HS-5 (cell line): ENCODE results near the gene CCDC74B.
"Not testable (repeated sequence)": the region's sequence is repeated elsewhere in the genome, so short reads cannot be mapped to it uniquely, and the experiment has no call there.

ENCODE experiments used
- DNase-seq: peaks from one replicate; pipeline ENCODE4 v3.0.0-alpha.2; 2012; ENCODE audit warnings: low read depth

Gene CCDC74B

DNA sequence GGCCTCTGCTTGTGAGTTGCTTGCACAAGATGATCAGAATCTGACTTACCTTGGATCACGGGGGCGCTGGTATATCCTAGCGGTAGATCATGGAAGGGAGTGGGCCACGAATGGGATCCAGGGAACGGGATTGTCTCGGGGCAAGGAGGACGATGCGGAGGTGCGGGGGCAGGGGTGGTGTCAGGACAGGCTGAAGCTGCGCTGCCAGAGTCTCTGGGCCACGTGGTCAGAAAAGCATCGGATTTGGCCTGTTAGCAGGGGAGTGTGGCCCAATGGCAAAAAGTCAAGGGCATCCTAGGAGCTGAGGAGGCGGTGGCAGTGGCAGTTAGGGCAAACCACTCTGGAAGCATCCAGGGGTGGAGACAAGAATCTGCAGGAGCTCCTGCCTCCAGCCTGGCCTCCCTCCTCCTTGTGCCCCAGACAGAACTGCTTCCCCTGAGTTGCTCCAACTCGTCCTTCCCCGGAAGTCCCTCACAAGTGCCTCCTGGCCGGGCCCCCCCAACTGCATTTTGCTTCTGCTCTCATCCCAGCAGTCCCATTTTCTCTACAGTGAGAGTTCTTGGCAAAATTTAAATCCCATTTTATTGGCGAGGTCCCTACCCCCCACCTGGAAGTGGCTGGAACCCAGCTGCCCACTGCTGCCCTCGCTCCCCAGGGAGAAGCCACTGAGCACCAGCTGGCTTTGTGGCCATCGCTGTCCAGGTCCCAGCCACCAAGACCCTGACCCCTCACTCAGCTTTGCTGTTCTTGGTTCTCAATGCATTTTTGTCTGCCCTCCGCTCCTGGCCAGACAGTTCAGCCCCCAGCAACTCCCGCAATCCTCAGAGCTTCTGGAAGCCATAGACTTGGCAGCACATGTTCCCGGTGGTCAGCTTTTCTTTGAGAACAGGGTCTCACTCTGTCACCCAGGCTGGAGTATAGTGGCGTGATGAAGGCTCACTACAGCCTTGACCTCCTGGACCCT lies 5.6 kb upstream of the CCDC74B start:
- no peak for DNase-seq

DNA sequence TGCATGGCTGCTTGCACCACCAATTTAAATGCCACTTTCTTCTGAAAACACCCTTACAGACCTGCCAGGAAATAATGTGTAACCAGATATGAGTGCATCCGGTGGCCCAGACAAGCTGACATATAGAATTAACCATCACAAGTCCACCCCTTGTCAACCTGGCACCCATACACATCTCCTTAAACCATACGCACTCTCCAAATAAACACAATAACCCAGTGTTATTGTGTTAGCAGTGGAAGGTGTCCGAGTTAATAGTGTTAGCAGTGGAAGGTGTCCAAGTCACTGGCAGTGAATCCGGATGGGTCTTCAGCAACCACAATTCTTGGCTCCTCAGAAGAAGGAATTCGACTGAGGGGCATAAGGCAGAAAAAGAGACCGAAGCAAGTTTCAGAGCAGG lies 3.6 kb upstream of the CCDC74B start:
- DNase-seq, result not testable (repeated sequence)

DNA sequence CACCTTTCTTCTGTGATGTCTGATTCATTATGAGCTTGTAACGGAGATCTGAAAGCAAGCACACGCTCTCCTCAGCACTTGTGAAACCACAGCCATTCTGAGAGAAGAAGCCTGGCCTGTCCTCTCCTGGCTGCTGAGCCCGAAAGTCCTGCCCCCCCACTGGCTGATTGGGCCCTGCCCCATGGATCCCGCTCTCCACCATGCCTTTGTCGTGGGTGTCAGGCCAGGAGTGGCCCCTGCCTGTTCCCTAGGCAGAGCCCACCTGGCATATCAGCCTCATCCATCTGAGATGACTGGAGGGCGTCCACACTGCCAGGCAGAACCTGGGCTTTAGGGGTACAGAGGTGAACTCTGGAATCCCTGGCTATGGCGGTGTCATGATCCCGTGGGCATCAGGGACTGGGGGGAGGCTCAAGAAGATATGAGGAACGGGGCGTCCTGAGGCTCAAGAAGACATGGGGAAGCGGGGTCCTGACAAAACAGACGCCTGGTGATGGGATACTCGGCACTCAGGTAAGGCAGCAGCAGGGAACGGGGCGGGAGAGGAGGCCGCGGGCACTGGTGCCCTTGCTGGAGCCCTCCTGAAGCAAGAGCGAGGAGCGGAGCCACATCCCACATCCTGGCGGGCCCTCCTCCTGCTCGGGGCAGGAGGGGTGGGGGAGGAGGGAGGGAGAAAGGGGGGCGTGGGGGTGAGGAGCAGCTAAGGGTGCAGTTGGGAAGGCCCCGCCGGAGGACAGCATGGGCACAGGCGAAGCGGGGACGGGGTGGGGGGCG lies 1.5 kb downstream of the CCDC74B start:
- not testable (repeated sequence) for DNase-seq

DNA sequence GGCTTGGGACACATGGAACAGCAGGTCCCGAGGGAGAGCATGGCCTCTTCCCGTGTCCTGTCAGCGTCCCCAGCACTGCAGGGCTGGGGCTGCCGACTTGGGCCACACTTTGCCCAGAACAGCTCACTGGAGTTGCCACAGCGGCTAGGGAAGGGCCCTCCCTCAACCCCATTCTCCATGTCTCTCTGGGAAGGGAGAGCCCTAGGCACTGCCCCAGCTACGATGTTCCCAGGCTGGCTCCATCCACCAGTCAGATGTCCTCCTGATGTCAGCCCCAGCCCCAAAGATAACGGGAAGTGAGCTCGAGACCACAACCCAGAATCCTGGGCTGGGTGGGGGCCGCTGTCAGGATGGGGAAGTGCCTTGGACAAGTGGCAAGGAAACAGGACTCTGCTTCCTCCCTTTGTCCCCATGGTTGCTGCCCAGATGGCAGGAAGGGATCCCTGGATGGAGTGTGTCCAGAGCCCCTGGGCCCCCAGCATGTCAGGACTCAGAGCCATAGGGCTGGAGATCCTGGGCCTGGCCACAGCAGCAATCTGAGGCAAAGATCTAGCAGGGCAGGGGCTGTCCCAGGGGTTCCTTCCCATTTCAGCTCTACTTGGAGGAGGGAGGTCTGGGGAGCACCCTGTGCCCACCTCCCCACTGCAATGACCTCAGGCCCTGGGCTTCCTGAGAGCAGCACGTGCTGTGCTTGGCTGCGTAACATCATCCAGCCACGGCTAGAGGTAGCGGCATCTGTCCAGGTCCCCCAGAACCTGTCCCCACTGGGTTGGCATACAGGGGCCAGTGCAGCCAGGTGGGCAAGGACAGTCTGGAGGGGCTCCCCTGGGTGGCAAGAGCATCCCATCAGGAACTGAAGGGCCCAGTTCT lies 2.3 kb downstream of the CCDC74B start:
- not testable (repeated sequence) for DNase-seq

DNA sequence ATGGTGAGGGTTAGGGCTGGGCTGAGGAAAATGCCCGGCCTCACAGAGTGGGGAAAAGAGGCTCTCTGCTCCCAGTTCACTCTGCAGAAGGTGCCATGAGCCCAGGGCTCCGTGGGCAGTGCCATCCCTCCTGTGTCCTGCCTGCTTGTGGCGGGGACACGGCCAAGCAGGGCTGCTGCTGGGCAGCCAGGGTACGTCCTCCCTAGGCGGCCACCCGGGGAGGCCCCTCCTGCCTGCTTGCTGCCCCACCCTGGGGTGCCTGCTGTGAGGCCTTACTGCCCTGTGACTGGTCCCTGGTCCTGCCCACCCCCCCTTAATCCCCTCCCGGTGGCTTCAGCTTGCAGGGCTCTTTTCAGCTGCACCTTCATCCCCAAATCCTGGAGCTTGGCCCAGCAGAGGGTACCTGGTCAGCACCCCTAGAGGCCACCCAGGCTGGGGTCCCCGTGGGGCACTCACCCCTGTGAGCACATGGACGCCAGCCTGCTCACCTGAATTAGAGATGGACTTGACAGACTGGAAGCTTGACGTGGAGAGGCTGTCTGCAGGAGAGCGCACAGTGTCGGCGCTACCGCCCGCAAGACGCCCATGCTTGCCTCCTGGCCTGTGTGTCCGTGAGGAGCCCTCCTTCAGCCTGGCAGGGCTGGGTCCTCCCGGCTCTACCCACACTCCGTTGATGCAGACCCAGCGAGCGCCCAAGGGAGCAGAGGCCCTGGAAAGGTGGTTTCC lies 3.1 kb downstream of the CCDC74B start:
- DNase-seq, result not testable (repeated sequence)

DNA sequence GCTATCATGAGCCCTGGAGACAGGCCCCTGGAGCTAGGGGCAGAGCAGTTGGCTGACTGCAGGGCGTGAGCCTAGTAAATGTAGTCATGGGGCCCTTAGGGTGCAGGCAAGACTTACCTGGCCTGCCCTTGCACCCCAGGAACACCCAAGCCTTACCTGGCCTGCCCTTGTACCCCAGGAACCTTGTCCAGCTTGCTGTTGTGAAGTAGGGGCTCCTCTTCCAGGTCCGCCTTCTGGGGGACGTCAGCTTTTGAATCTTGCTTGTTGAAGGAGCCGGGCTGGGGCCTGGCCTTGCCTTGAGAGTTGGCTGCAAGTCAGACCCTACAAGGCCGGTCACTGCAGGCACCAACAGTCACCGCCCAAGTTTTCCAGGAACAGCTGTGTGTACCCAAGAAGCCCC lies 3.9 kb downstream of the CCDC74B start:
- DNase-seq, result not testable (repeated sequence)

DNA sequence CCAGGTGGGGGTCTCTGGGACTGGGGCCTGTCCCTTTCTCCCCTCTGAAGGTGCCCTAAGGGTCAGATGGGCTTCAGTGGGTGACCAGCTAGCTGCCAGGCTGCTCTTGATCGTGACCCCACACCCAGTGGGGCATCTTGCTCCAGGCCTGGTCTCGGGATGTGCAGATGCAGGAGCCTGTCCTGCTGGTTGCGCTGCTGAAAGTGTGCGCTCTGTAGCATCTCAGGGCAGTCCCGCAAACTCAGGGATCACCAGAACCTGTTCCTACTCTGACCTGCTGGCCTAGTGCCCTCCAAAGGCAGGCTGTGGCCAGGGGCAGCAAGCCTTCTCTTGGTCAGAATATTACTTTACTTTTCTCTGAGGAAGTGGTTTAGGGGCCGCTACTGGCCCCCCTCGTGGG lies 4.4 kb downstream of the CCDC74B start:
- DNase-seq, result not testable (repeated sequence)

DNA sequence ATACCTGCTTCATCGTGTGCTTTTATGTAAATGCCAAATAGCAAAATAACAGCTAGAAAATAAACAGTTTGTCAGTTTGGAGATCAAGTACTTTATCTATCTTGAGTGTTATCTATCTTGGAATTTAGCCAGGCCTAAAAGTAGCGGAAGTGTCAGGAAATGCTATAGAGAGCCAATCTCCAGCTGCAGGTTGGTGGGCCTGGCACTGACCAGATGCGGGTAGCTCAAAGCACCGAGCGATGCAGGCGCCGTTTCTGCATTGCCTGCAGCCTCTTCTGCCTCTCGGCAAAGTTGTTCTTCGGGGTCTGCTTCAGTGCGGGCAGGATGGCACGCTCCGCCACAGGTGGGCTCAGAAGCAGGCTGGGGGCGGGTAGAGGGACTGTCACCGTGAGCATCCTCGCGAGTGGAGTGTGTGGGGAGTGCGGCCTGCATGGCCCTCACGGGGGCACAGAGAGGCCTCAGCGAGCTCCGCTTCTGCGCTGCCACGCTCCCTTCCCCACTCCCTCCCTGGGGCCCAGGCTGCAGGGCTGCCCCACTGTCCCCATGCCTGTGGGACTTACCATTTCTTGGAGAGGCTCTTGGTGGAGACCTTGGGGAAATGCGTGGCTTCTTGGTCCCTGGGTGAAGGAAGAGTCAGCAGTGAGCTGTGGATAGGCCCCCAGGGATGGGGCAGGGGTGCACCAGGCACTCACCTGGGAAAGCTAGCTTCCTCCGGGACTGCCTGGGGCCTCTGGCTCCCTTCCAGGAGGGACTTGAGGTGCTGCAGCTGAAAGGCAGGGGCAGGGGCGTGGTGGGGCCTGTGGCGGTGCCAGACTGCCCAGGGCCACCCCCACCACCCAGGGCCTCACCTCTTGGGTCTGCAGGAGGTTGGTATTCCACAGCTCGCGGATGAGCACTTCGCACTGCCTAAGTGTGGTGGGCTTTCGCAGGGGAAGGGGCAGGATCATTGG lies 5.3 kb downstream of the CCDC74B start:
- not testable (repeated sequence) for DNase-seq

DNA sequence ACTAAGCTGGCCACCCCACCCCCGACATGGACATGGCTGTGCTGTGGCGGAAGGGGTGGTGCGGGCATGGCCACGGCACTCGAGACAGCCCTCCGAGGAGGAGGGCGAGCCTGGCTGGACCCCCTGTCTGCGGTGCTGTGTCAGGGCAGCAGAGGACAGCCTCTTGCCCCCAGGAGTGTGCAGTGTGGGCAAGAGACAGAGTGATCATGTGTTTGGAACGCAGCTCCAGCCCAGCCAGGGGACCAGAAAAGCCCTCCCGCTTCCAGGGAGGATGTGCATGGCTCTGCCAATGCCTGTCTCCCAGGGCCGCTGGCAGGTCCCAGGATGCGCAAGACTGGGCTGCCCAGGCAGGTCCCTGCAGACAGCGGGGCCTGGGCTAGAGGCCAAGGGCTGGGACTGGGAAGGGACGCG lies 6.1 kb downstream of the CCDC74B start:
- not testable (repeated sequence) for DNase-seq

DNA sequence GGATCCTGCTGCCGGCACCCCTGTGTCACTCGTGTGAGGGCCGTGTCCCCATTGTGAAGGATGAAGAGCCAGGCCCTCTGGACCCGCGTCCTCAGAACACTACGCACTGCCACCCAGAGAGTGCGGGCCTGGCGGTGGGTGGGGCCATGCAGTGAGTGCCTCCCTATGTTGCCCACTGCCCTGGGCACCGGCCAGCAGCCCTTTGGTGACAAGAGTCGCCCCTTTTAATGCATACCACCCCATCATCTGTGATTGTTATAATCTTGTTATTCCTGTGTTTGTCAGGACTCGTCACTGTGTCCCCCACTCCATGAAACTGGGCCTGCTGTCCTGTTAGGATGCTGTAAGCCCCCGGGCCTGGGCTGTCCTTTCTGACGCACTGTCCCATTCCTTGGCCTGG lies 6.6 kb downstream of the CCDC74B start:
- not testable (repeated sequence) for DNase-seq

DNA sequence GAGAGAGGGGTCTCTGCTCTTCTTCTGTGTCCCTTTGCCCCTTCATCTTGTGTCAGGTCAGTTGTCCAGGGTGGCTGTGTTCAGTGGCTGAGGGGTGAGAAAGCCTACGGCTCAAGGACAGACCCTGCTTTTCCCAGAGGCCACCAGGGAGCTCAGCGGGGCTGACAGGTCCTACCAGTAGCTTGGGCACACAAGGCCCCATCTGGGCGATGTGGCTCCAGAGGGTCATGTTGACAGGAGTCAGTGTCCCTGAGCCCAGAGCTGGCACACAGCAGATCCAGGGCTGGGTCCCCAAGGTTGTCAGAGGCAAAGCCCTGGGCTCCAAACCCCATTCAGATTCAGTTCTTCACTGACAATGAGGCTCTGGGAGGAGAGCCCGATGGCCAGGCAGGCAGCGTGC lies 7.8 kb downstream of the CCDC74B start:
- not testable (repeated sequence) for DNase-seq

DNA sequence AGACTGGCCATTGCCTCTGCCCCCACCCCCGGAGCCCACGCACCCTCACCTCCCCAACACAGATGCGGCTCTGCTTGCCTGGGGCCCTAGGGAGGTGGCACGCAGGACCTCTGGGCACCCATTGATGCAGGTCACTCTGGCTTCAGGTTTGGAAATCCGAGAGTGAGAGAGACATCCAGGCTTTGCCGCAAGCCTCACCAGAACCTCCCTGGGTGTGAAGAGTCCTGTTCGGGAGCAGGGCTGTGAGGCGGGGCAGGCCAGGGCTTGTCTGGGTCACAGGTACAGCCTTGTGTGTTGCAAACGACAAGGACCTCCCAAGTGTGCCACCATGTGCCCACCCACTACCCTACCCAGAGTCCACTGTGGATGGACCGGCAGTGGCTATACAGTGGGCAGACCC lies 8.4 kb downstream of the CCDC74B start:
- DNase-seq, result not testable (repeated sequence)

DNA sequence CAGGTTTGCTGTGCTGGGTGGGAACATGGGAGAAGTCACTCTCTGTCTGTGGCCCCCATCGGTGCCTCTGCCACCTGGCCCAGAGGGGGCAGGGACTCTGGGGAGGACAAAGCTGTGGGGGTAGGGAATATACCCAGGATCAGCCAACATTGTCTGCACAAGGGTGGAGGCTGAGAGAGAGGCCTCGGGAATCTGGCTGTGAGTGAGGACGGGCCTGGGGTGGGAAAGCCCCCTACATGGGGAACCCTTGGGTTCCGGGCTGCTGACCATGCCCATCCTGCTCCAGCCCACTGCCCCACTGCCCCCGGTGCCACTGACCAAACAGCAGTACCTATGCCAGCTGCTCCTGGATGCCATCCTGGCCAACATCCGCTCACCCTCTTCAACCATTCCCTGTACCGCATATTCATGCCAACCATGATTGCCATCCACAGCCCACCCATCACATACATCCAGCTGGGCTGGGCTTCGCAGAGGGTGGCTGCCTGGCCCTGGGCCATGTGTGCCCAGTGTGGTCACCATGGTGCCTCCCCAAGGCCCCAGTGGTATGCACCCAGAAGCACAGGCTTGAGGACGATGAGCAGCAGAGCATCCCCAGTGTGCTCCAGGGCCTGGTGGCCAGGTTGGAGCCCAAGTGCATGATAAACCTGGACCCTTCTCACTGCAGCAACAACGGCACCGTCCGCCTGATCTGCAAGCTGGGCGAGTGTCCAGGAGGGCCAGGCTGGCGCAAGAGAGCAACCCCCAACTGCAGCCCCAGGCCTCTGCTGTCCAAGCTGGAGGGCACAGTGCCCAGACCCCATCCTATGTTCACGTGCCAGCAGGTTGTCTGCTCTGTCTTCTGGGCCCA lies 9.0 kb downstream of the CCDC74B start:
- no peak for DNase-seq

DNA sequence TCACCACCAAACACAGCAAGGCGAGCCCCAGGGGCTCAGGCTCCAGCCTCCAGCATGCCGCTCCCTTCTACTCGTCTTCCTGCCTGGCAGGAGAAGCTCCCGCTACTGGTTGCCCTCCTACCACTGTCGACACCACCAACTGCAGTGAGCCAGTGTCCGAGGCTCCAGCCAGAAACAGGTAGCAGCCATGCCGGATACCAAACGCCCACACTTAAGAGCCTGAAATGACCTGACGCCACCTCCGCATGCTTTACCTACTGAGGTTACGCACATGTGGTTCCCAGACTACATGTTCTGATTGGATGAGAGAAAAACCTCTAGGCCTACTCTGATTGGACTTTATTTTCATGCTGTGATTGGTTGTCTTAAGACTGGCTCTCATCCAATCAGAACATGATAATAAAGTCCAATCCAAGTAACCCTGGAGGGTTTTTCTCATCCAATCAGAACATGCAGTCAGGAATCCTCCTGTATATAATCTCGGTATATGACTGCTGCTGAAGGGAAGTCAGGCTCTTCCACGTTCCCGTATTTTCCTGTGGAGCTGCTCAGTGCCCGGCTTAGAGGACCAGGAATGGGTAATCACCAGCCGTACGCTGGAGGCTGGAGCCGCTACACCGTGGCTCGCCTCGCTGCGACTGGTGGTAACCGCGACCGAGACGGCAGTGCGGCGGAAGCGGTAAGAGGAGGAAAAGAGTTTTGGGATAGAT lies 15.6 kb downstream of the CCDC74B start, which contains the start of gene POTEF:
Gene POTEF (minus strand): TSS at position 103 of the 710 bp plus-strand sequence. CDS start 8,707 bp downstream, outside the sequence.
- not testable (repeated sequence) for DNase-seq

DNA sequence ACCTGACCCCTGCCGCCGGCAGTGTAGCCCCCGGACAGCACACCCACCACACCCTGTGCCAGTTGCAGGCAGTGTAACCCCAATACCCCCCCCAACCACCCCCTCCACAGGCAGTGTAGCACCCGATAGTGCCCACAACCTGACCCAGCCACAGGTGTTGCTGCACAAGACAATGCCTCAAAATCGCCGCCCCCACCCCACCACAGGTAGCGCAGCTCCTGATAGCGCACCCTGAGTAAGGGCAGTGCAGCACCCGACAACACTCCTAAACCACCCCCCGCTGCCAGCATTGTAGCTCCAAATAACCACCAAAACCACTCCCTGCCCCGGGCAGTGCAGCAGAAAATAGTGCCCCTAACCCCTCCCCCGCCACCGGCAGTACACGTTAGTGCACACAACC lies 16.4 kb downstream of the CCDC74B start:
- DNase-seq, result not testable (repeated sequence)

DNA sequence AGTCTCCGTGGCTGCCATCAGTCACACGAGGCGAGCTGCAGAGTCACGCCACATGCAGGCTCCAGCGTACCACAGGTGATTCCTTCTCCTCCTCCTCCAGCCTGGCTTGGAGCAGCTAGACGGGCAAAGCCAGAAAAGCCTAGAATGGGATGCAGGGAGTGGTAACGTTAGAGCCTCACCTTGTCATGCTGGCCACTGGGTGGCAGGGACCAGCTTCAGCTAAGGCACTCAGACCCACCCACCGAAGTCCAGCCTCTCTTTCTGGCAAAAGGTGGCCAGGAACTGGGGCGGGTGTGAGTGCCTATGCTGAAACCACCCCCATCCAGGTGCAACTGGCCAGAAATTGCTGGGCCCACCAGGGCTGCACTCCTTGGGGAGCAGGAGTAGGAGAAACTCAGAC lies 17.2 kb downstream of the CCDC74B start:
- DNase-seq, result not testable (repeated sequence)

DNA sequence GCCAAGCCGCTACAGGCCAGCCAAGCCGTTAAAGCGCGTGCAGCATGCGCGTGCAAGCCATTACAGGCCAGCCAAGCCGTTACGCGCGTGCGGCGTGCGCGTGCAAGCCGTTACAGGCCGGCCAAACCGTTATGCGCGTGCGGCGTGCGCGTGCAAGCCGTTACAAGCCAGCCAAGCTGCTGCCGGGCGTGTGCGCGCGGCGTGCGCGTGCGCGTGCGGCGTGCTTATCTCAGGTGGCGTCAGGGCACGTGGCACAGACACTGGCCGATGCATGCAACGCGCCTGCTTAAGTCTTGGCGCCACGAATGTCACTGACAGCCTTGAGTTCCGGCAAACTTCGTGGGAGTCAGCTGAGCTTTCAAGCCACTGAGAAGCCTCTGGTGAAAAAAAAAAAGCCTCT lies 24.0 kb downstream of the CCDC74B start:
- not testable (repeated sequence) for DNase-seq
